CD14-positive monocyte (primary cell): ENCODE results near the gene ATP13A5. TPM values are rescaled to one million over a fixed set of nuclear protein-coding genes. Genes with fewer than 3 reads are reported as not detected.

Source experiments
- DNase-seq, 3 donors: peaks; one replicate each; pipeline ENCODE4 v3.0.0-alpha.2; 2011 to 2022
- H2AFZ ChIP-seq: 2 replicates; pipeline ENCODE4 v1.6.0; 2012; ENCODE audit warnings: mild to moderate bottlenecking, low read depth, low read length, inconsistent platforms; ENCODE audit not compliant: insufficient read depth, poor library complexity, severe bottlenecking
- H3K27ac ChIP-seq, 2 donors: 1 replicate in 1 of 2; 2 replicates in 1 of 2; pipeline ENCODE4 v1.5.1; 2012 to 2013; ENCODE audit warnings: low read length in 2 of 2, control low read depth in 1 of 2, inconsistent platforms in 1 of 2, low read depth in 1 of 2, mild to moderate bottlenecking in 1 of 2
- H3K27me3 ChIP-seq, 2 donors: one replicate each; pipeline versions ENCODE4 v1.6.0 to v1.6.1; 2011 to 2013; ENCODE audit warnings: low read length in 2 of 2; ENCODE audit not compliant: control insufficient read depth in 2 of 2, insufficient read depth in 2 of 2
- H3K36me3 ChIP-seq, 2 donors: replicated peaks in 1 of 2; 1 replicate in 1 of 2; 2 replicates in 1 of 2; pipeline versions ENCODE4 v1.5.1 to v1.6.1; 2012 to 2013; ENCODE audit warnings: low read length in 2 of 2, control low read depth in 1 of 2, inconsistent platforms in 1 of 2, mild to moderate bottlenecking in 1 of 2; ENCODE audit not compliant: insufficient read depth in 2 of 2, control insufficient read depth in 1 of 2
- H3K4me1 ChIP-seq, 2 donors: 1 replicate in 1 of 2; 2 replicates in 1 of 2; pipeline versions ENCODE4 v1.5.1 to v1.6.1; 2012 to 2013; ENCODE audit warnings: low read length in 2 of 2, control low read depth in 1 of 2, inconsistent platforms in 1 of 2, mild to moderate bottlenecking in 1 of 2, moderate library complexity in 1 of 2; ENCODE audit not compliant: insufficient read depth in 2 of 2, control insufficient read depth in 1 of 2
- H3K4me2 ChIP-seq: replicated peaks from 2 replicates; pipeline ENCODE3; 2012; ENCODE audit warnings: low read length, moderate library complexity, mild to moderate bottlenecking; ENCODE audit not compliant: poor library complexity, severe bottlenecking; ENCODE audit errors: extremely low read depth
- H3K4me3 ChIP-seq, 3 experiments: fragments of 200-600 bp in 1 of 3; sonication (generic) in 1 of 3; replicated peaks in 1 of 3; 1 replicate in 2 of 3; 2 replicates in 1 of 3; pipeline ENCODE4 v1.5.1; 2011 to 2013; ENCODE audit warnings: low read length in 3 of 3, mild to moderate bottlenecking in 3 of 3, control low read depth in 2 of 3, low read depth in 2 of 3, inconsistent platforms in 1 of 3, moderate library complexity in 1 of 3
- H3K79me2 ChIP-seq: 2 replicates; pipeline ENCODE4 v1.6.0; 2012; ENCODE audit warnings: mild to moderate bottlenecking, control low read depth, inconsistent platforms, low read length, moderate library complexity; ENCODE audit not compliant: insufficient read depth
- H3K9ac ChIP-seq: 2 replicates; pipeline ENCODE4 v1.6.0; 2017; ENCODE audit warnings: low read length, mild to moderate bottlenecking; ENCODE audit not compliant: insufficient read depth, poor library complexity, severe bottlenecking
- H3K9me3 ChIP-seq, 2 donors: replicated peaks in 1 of 2; 1 replicate in 1 of 2; 2 replicates in 1 of 2; pipeline versions ENCODE4 v1.5.1 to v1.6.1; 2012 to 2013; ENCODE audit warnings: low read length in 2 of 2, control low read depth in 1 of 2; ENCODE audit not compliant: control insufficient read depth in 1 of 2, insufficient read depth in 1 of 2
- H4K20me1 ChIP-seq: 2 replicates; pipeline ENCODE4 v1.6.0; 2012; ENCODE audit warnings: mild to moderate bottlenecking, low read length, control low read depth, moderate library complexity; ENCODE audit not compliant: insufficient read depth
- H3K27ac Mint-ChIP-seq, 7 donors: one replicate each; pipeline ENCODE4 v1.8.0; 2020; ENCODE audit warnings: mild to moderate bottlenecking in 7 of 7, mixed read lengths in 7 of 7, moderate library complexity in 6 of 7, inconsistent platforms in 2 of 7
- H3K27me3 Mint-ChIP-seq, 3 donors: one replicate each; pipeline ENCODE4 v1.8.0; 2021 to 2022; ENCODE audit warnings: low read depth in 3 of 3, mild to moderate bottlenecking in 3 of 3, mixed read lengths in 3 of 3, moderate library complexity in 3 of 3, inconsistent platforms in 1 of 3
- H3K36me3 Mint-ChIP-seq, 2 donors: one replicate each; pipeline ENCODE4 v1.8.0; 2020; ENCODE audit warnings: mixed read lengths in 2 of 2, inconsistent platforms in 1 of 2, mild to moderate bottlenecking in 1 of 2
- H3K4me1 Mint-ChIP-seq: one replicate; pipeline ENCODE4 v1.8.0; 2020; ENCODE audit warnings: mild to moderate bottlenecking, mixed read lengths
- H3K4me3 Mint-ChIP-seq, 2 donors: one replicate each; pipeline ENCODE4 v1.8.0; 2020; ENCODE audit warnings: mild to moderate bottlenecking in 2 of 2, mixed read lengths in 2 of 2, moderate library complexity in 1 of 2
- H3K9me3 Mint-ChIP-seq, 7 donors: one replicate each; pipeline ENCODE4 v1.8.0; 2020 to 2022; ENCODE audit warnings: mixed read lengths in 7 of 7, mild to moderate bottlenecking in 6 of 7, moderate library complexity in 6 of 7, inconsistent platforms in 2 of 7
- CTCF ChIP-seq: fragments of 200-600 bp; IDR thresholded peaks from one replicate; pipeline ENCODE4 v1.8.0; 2022; ENCODE audit warnings: antibody characterized with exemption, mild to moderate bottlenecking
- WGBS: methylation state at CpG from one replicate; pipeline ENCODE4 v1.1.5; 2013; ENCODE audit warnings: missing lambda C conversion rate; ENCODE audit not compliant: insufficient coverage; 5-methylcytosine and 5-hydroxymethylcytosine counted together
- intact Hi-C, 2 donors: fragments of 100-400 bp; cut with micrococcal nuclease; formaldehyde crosslinking; loops; one replicate each; pipeline versions ENCODE4 v1.15.0 to v1.15.1; 2023
- polyA plus RNA-seq, 3 donors: library from polyadenylated mRNA; depleted of rRNA in 1 of 3; unstranded in 2 of 3; stranded (reverse) in 1 of 3; fragments of 300-500 nt in 2 of 3; fragments of >200 nt in 1 of 3; fragmentation: Illumina TruSeq in 2 of 3; gene quantifications; 1 replicate in 2 of 3; 2 replicates in 1 of 3; pipeline ENCODE4 v1.2.3, GENCODE V29; 2012 to 2021

Gene ATP13A5
- polyA plus RNA-seq, 3 donors = not detected

GRCh38 chr3:193229851-193230420 lies 148.6 kb downstream of the ATP13A5 start:
- no peaks in the 10 kb centered on the region for H3K4me1 ChIP-seq
- Mint-ChIP-seq H3K9me3 (peaks cover 0 to 4% (median 0%) of the 10 kb centered on the region in 7 donors), H3K27ac (no peak overlapping the region), H3K4me3 (no peak overlapping the region), H3K27me3 (peaks cover 0 to 3% (median 1%) of the 10 kb centered on the region in 3 donors), H3K36me3 (no peaks in the 10 kb centered on the region), H3K4me1 (no peaks in the 10 kb centered on the region)
- intact Hi-C loops = no loop called here
- no peak overlapping the region for H3K27ac ChIP-seq
- no peak for DNase-seq
- no CpG with 5 or more reads among the region's 4 CpGs for WGBS
- no peak overlapping the region for H3K4me3 ChIP-seq
- no peak overlapping the region for H3K9ac ChIP-seq
- H3K27me3 ChIP-seq = no peaks in the 10 kb centered on the region
- H4K20me1 ChIP-seq = no peaks in the 10 kb centered on the region
- H3K79me2 ChIP-seq = no peaks in the 10 kb centered on the region
- H3K9me3 ChIP-seq = no peaks in the 10 kb centered on the region
- H3K4me2 ChIP-seq = no peak overlapping the region
- no peak overlapping the region for H2AFZ ChIP-seq
- no peak for TF ChIP-seq CTCF
- no peaks in the 10 kb centered on the region for H3K36me3 ChIP-seq

- H3K79me2 ChIP-seq = no peaks in the 10 kb centered on the region
- no peak for TF ChIP-seq CTCF
- no peak overlapping the region for H3K27ac Mint-ChIP-seq
- no peaks in the 10 kb centered on the region for H3K36me3 ChIP-seq
- intact Hi-C loops = no loop called here
- no peak overlapping the region for H3K4me2 ChIP-seq
- no peaks in the 10 kb centered on the region for H3K36me3 Mint-ChIP-seq
- DNase-seq = no peak
- no peaks in the 10 kb centered on the region for H3K4me1 ChIP-seq
- H3K4me3 ChIP-seq = no peak overlapping the region
- peaks cover 0 to 3% (median 1%) of the 10 kb centered on the region in 3 donors for H3K27me3 Mint-ChIP-seq
- no peak overlapping the region for H2AFZ ChIP-seq
- no peaks in the 10 kb centered on the region for H3K4me1 Mint-ChIP-seq
- H3K4me3 Mint-ChIP-seq = no peak overlapping the region
- H3K9me3 ChIP-seq = no peaks in the 10 kb centered on the region
- no peaks in the 10 kb centered on the region for H4K20me1 ChIP-seq
- WGBS = 90% methylated on average over 2 of the region's 6 CpGs
- H3K9ac ChIP-seq = no peak overlapping the region
- no peak overlapping the region for H3K27ac ChIP-seq
- H3K9me3 Mint-ChIP-seq = peaks cover 0 to 4% (median 0%) of the 10 kb centered on the region in 7 donors
- no peaks in the 10 kb centered on the region for H3K27me3 ChIP-seq
Measured at GRCh38 chr3:193228206-193228605, 150.3 kb downstream of the ATP13A5 start.
